Smooth muscle cell (in vitro differentiated cells): ENCODE results near the gene GLYAT. TPM values are rescaled to one million over a fixed set of nuclear protein-coding genes. Genes with fewer than 3 reads are reported as not detected.

Experiments used
- DNase-seq: peaks from one replicate; lab custom pipeline; 2025; ENCODE audit not compliant: unreplicated experiment; lab: John Stamatoyannopoulos, UW
- H2AFZ ChIP-seq: fragments of 200-600 bp; sonication (generic); 2 replicates; pipeline ENCODE4 v1.6.0; 2016; ENCODE audit warnings: antibody characterized with exemption, low read depth, mild to moderate bottlenecking
- H3F3A ChIP-seq: fragments of 200-600 bp; sonication (generic); 2 replicates; pipeline ENCODE4 v1.6.0; 2017; ENCODE audit warnings: antibody characterized with exemption, low read depth
- H3K27ac ChIP-seq: fragments of 200-600 bp; sonication (generic); 2 replicates; pipeline ENCODE4 v1.5.1; 2016; ENCODE audit warnings: low read depth, mild to moderate bottlenecking
- H3K27me3 ChIP-seq: fragments of 200-600 bp; sonication (generic); 2 replicates; pipeline ENCODE4 v1.6.1; 2016; ENCODE audit warnings: low read depth, mild to moderate bottlenecking
- H3K36me3 ChIP-seq: fragments of 200-600 bp; sonication (generic); 2 replicates; pipeline ENCODE4 v1.5.1; 2016; ENCODE audit warnings: low read depth
- H3K4me1 ChIP-seq: fragments of 200-600 bp; sonication (generic); 2 replicates; pipeline ENCODE4 v1.5.1; 2016; ENCODE audit warnings: low read depth
- H3K4me2 ChIP-seq: fragments of 200-600 bp; sonication (generic); 2 replicates; pipeline ENCODE4 v1.6.0; 2016; ENCODE audit warnings: mild to moderate bottlenecking
- H3K4me3 ChIP-seq: fragments of 200-600 bp; sonication (generic); 2 replicates; pipeline ENCODE4 v1.5.1; 2016; ENCODE audit warnings: mild to moderate bottlenecking
- H3K79me2 ChIP-seq: fragments of 200-600 bp; sonication (generic); 2 replicates; pipeline ENCODE4 v1.6.0; 2016; ENCODE audit warnings: low read depth, mild to moderate bottlenecking
- H3K9ac ChIP-seq: fragments of 200-600 bp; sonication (generic); 2 replicates; pipeline ENCODE4 v1.6.0; 2016; ENCODE audit warnings: low read depth
- H3K9me3 ChIP-seq: fragments of 200-600 bp; sonication (generic); replicated peaks from 2 replicates; pipeline ENCODE4 v1.5.1; 2016; ENCODE audit warnings: low read depth
- H4K20me1 ChIP-seq: fragments of 200-600 bp; sonication (generic); 2 replicates; pipeline ENCODE4 v1.6.0; 2016; ENCODE audit warnings: low read depth
- CTCF ChIP-seq: fragments of 200-600 bp; sonication (generic); IDR thresholded peaks from 2 replicates; pipeline ENCODE4 v1.5.1; 2017; ENCODE audit warnings: borderline replicate concordance, mild to moderate bottlenecking, antibody characterized with exemption; ENCODE audit not compliant: insufficient read depth, poor library complexity, severe bottlenecking
- WGBS: methylation state at CpG from one replicate; pipeline ENCODE4 v1.1.7; 2016; ENCODE audit warnings: low lambda C conversion rate; 5-methylcytosine and 5-hydroxymethylcytosine counted together
- polyA plus RNA-seq: library from polyadenylated mRNA; unstranded; fragments of >200 nt; fragmentation: Nextera tagmentation; extraction: Ambion mirVana; gene quantifications from 2 replicates; pipeline ENCODE4 v1.2.1, GENCODE V29; 2016
- total RNA-seq: library from RNA; depleted of rRNA; stranded (reverse); fragments of >200 nt; gene quantifications from 2 replicates; pipeline ENCODE4 v1.2.3, GENCODE V29; 2014

Gene GLYAT
- total and polyA plus RNA-seq, 2 experiments from 2014 or later: not detected

DNA sequence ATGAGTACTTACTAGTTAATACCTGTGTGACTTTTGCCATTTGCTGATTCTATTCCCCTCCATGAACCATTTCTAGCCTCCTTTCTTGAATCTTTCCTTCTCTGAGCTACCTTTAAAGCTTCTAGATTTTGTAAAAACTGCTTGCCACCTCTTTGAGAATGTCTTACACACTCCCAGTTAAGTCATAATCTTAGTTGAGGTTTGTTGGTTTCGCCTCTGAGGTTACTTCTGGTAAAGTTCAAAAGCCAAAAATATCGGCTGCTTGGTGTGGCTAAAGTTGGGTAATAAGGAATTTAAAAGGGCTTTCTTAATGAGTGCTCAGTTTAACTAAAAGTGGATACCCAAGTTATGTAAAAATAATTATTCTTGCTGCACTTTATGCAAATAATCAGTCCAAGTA, 10.4 kb upstream of the GLYAT start:
- no peak overlapping the region for H2AFZ ChIP-seq
- H3K27ac ChIP-seq: no peak overlapping the region
- DNase-seq: no peak
- H3K79me2 ChIP-seq: no peaks in the 10 kb centered on the region
- no peak overlapping the region for H3K9ac ChIP-seq
- no peak overlapping the region for H3K4me2 ChIP-seq
- H3F3A ChIP-seq: no peaks in the 10 kb centered on the region
- no peaks in the 10 kb centered on the region for H3K36me3 ChIP-seq
- no peaks in the 10 kb centered on the region for H3K9me3 ChIP-seq
- no peaks in the 10 kb centered on the region for H3K4me1 ChIP-seq
- H3K27me3 ChIP-seq: no peaks in the 10 kb centered on the region
- 61% methylated on average over 2 of the region's 2 CpGs for WGBS
- TF ChIP-seq CTCF: no peak
- no peak overlapping the region for H3K4me3 ChIP-seq
- H4K20me1 ChIP-seq: no peaks in the 10 kb centered on the region

DNA sequence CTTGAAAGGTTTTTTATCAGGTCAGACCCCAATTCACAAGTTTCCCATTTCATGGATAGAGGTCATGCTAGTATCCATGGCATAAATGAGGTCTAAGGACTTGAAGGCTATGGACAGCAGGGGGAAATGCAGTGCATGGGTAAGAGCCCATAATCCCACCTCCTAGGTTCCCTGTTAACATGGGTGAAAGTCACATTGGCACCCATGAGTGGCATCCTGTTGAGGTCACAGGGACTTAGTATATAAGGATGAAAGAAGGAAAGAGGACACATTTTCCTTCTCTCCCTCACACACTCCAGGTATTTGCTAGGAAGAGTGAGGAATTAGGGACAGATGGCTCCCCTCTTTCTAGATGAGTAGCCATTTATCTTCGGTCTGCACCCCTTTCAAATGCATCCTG, 9.4 kb upstream of the GLYAT start:
- H3K4me2 ChIP-seq: no peak overlapping the region
- H3K4me3 ChIP-seq: no peak overlapping the region
- no peak overlapping the region for H2AFZ ChIP-seq
- H3K4me1 ChIP-seq: no peaks in the 10 kb centered on the region
- H3K36me3 ChIP-seq: no peaks in the 10 kb centered on the region
- no peak for TF ChIP-seq CTCF
- H3F3A ChIP-seq: no peaks in the 10 kb centered on the region
- H3K9me3 ChIP-seq: no peaks in the 10 kb centered on the region
- no peaks in the 10 kb centered on the region for H3K27me3 ChIP-seq
- no peaks in the 10 kb centered on the region for H3K79me2 ChIP-seq
- no peak for DNase-seq
- H3K9ac ChIP-seq: no peak overlapping the region
- 81% methylated on average over 1 of the region's 1 CpG for WGBS
- no peaks in the 10 kb centered on the region for H4K20me1 ChIP-seq
- H3K27ac ChIP-seq: no peak overlapping the region

GRCh38 chr11:58740447-58740846, 8.7 kb upstream of the GLYAT start:
- no peaks in the 10 kb centered on the region for H4K20me1 ChIP-seq
- H3K4me1 ChIP-seq: no peaks in the 10 kb centered on the region
- no peaks in the 10 kb centered on the region for H3K79me2 ChIP-seq
- WGBS: 79% methylated on average over 4 of the region's 4 CpGs
- no peak overlapping the region for H3K4me2 ChIP-seq
- H3K9me3 ChIP-seq: no peaks in the 10 kb centered on the region
- no peak for DNase-seq
- no peak overlapping the region for H3K27ac ChIP-seq
- H3K4me3 ChIP-seq: no peak overlapping the region
- H3K27me3 ChIP-seq: no peaks in the 10 kb centered on the region
- H3K9ac ChIP-seq: no peak overlapping the region
- no peaks in the 10 kb centered on the region for H3K36me3 ChIP-seq
- no peak overlapping the region for H2AFZ ChIP-seq
- no peaks in the 10 kb centered on the region for H3F3A ChIP-seq
- TF ChIP-seq CTCF: no peak

DNA sequence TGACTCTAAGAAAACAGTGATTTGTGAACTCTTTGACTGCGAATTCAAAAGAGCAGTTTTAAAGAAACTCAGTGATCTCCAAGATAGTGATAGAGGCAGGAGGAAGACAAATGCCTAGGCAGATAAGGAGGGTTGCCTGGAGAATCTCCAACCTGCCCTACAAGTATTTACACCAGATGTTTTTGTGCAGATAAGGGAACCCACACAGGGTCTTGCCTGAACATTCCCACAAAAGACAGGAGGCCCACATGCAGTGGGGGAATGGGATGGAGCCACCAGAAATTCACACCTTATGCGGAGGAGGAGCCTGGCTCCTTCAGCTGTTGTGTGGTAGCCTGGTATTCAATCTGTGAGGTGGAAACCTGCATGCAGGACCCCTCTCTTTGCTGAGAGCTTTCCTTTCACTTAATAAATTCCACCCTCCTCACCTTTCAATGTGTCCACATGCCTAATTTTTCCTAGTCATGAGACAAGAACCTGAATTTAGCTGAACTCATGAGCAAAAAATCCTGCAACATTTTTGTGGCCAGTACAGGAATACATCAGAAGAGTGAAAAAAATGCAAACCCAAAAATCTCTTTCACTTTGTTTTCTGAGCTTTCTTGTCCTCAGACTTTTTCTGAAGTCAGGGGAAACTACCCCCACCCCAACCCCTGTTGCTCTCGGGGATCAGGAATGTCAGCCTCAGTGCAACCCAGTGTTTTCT, 8.1 kb upstream of the GLYAT start:
- Histone ChIP-seq H3K9ac (no peak overlapping the region), H3K36me3 (no peaks in the 10 kb centered on the region), H3K4me3 (no peak overlapping the region), H4K20me1 (no peaks in the 10 kb centered on the region), H3F3A (no peaks in the 10 kb centered on the region), H3K79me2 (no peaks in the 10 kb centered on the region), H3K4me2 (no peak overlapping the region), H3K27ac (no peak overlapping the region), H3K4me1 (no peaks in the 10 kb centered on the region), H3K27me3 (no peaks in the 10 kb centered on the region), H2AFZ (no peak overlapping the region), H3K9me3 (no peaks in the 10 kb centered on the region)
- DNase-seq: no peak
- WGBS: 61% methylated on average over 3 of the region's 3 CpGs
- TF ChIP-seq CTCF: no peak
